Cardiac fibroblast (primary cell): ENCODE measurements around the gene GPR171.
"Not testable (repeated sequence)": the region's sequence is repeated elsewhere in the genome, so short reads cannot be mapped to it uniquely, and the experiment has no call there.

Source experiments
- DNase-seq, 2 donors: peaks; one replicate each; pipeline versions ENCODE4 v3.0.0 to v3.0.0-alpha.2; 2010; ENCODE audit warnings: low read depth in 2 of 2
- H3K4me3 ChIP-seq, 2 donors: replicated peaks in 1 of 2; 1 replicate in 1 of 2; 2 replicates in 1 of 2; pipeline ENCODE4 v1.5.1; 2011; ENCODE audit warnings: low read depth in 2 of 2, low read length in 2 of 2, mild to moderate bottlenecking in 2 of 2, moderate library complexity in 1 of 2
- CTCF ChIP-seq: IDR thresholded peaks from one replicate; pipeline ENCODE4 v1.5.1; 2011; ENCODE audit warnings: low read depth, mild to moderate bottlenecking, low read length, inconsistent platforms

GPR171 gene

GRCh38 chr3:151178208-151178845 lies 24.7 kb downstream of the GPR171 start:
- TF ChIP-seq CTCF, result no peak
- no peak overlapping the region for H3K4me3 ChIP-seq
- no peak for DNase-seq

GRCh38 chr3:151175952-151176351 lies 27.1 kb downstream of the GPR171 start:
- no peak for DNase-seq
- no peak for TF ChIP-seq CTCF
- no peak overlapping the region for H3K4me3 ChIP-seq

DNA sequence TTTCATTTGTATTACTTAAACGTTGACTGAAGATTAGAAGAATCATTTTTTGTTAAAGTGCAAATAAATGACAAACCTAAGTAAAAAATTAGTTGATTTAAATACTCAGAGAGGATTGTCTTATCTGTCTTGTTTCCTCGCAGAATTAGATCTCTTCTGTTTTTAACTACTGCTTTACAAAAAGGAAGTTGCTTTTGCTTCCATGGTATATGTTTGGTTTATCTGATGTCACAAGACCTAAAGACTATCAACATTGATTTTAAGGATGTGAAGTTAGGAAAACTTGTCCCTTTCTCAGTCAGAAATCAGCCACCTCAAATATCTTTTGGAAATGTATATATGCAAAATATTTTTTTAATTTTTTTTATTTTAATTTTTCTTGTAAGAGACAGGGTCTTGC lies 28.7 kb downstream of the GPR171 start:
- DNase-seq, result no peak
- no peak overlapping the region for H3K4me3 ChIP-seq
- TF ChIP-seq CTCF, result no peak

DNA sequence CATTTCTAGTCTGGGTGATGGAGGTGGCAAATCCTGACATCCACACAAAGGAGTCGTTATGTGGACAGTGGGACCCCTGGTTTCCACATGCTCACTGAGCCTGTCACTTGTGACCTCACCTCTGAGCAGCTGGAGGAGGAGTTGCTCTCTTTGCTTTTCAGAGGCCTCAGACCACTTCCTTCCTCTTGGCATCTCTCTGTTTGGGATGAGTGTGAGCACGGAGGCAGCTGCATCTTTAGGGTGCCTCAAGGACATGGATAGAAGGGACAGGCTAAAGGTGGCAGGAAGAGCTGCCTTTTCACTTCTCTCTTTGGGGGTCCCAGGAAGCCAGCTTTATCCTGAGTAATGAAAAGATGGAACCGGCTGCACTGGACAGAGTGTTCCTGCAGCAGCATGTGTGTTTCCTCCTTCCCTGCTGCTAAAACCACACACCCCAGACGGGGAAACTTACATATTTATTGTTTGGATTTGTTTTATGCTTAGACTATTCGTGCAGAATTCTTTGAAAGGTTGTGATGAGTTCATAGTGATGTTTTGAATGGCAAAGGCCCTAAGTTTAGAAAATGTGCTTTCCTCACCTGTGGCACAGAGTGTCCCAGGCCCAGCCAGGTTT lies 31.8 kb downstream of the GPR171 start:
- no peak for TF ChIP-seq CTCF
- H3K4me3 ChIP-seq, result no peak overlapping the region
- DNase-seq, result no peak

DNA sequence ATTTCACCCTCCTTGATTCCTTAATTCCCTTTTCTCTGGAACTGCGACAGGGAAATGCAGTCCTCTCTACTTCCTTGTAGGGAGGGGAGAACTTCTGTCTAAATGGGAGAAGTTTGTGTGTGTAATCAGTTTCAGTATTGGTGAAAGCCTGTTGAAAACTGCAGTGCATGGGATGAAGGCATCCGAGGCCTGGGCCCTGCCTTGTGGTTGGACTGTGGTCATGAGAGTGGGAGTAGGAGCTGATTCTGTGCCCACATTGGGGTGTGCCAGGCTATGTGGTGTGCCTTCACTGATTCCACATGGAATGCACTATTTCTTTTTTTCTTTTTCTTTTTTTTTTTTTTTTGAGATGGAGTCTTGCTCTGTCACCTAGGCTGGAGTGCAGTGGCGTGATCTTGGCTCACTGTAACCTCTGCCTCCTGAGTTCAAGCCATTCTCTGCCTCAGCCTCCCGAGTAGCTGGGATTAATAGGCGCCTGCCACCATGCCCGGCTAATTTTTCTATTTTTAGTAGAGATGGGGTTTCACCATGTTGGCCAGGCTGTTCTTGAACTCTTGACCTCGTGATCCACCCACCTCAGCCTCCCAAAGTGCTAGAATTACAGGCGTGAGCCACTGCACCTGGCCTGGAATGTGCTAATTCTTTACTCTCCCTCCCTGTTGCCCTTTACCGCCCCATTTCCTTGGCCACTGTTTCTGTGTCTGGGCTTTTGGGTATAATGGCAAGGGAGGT lies 32.9 kb downstream of the GPR171 start:
- DNase-seq, result peak in 1 of 2 donors; percentile 21
- H3K4me3 ChIP-seq, result not testable (repeated sequence)

- H3K4me3 ChIP-seq, result no peak overlapping the region
- DNase-seq, result no peak
- TF ChIP-seq CTCF, result no peak
These were observed 33.6 kb downstream of the GPR171 start for GRCh38 chr3:151169262-151169947.
